ENCODE data around the gene SAMD8.
A peak's percentile ranks its signal among the peaks of the same experiment; 100 is the strongest.
"Not testable (repeated sequence)": the region's sequence is repeated elsewhere in the genome, so short reads cannot be mapped to it uniquely, and the experiment has no call there.

SAMD8 gene

DNA sequence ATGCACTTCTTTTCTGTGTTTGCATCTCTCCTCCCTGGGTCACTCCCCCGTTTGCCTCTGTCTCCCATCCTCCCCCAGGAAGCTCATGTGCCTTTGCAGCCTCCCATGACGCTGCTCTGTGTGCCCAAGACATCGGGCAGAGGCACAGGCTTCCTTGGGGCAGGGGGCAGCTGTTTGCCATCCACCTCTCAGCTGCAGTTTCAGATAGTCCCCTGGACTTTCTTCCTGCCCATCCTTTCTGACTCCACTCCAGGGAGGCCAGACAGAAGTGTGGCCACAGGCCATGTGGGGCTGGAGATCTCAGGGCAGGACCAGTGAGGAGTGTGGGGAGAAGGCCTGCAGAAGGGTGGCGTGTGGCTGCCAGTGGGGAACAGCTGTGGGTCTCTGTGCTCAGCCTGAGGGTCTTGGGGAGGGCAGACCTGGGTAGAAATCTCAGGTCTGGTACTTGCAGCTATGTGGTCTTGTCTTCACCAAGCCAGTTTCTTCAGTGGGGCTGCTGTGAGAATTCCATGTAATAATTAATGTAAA is 10.6 kb upstream of the SAMD8 start:
- no peak overlapping the region for H3K4me3 ChIP-seq (ENCODE audit: low read depth, low read length)
- peaks cover 20% of the 10 kb centered on the region for H3K4me1 ChIP-seq (ENCODE audit: control insufficient read depth, insufficient read depth, low read length)
- H3K27me3 ChIP-seq (ENCODE audit: control insufficient read depth, insufficient read depth, low read length) = no peaks in the 10 kb centered on the region
- H3K9me3 ChIP-seq (ENCODE audit: control insufficient read depth, insufficient read depth, low read length) = no peaks in the 10 kb centered on the region
- H3K36me3 ChIP-seq (ENCODE audit: control insufficient read depth, insufficient read depth, low read length) = no peaks in the 10 kb centered on the region
- H3K27ac ChIP-seq (ENCODE audit: low read depth, low read length) = peak overlapping the region; percentile 63
- no peak overlapping the region for H3K9ac ChIP-seq (ENCODE audit: low read depth, low read length)

GRCh38 chr10:75101416-75102251 is 9.8 kb upstream of the SAMD8 start:
- Histone ChIP-seq H3K27ac (ENCODE audit: low read depth, low read length) (no peak overlapping the region), H3K4me1 (ENCODE audit: control insufficient read depth, insufficient read depth, low read length) (peaks cover 26% of the 10 kb centered on the region), H3K9me3 (ENCODE audit: control insufficient read depth, insufficient read depth, low read length) (no peaks in the 10 kb centered on the region), H3K36me3 (ENCODE audit: control insufficient read depth, insufficient read depth, low read length) (no peaks in the 10 kb centered on the region), H3K4me3 (ENCODE audit: low read depth, low read length) (no peak overlapping the region), H3K9ac (ENCODE audit: low read depth, low read length) (no peak overlapping the region), H3K27me3 (ENCODE audit: control insufficient read depth, insufficient read depth, low read length) (no peaks in the 10 kb centered on the region)

GRCh38 chr10:75102830-75103673 is 8.4 kb upstream of the SAMD8 start:
- Histone ChIP-seq H3K4me1 (ENCODE audit: control insufficient read depth, insufficient read depth, low read length) (peaks cover 30% of the 10 kb centered on the region), H3K9ac (ENCODE audit: low read depth, low read length) (no peak overlapping the region), H3K27me3 (ENCODE audit: control insufficient read depth, insufficient read depth, low read length) (no peaks in the 10 kb centered on the region), H3K36me3 (ENCODE audit: control insufficient read depth, insufficient read depth, low read length) (no peaks in the 10 kb centered on the region), H3K4me3 (ENCODE audit: low read depth, low read length) (no peak overlapping the region), H3K9me3 (ENCODE audit: control insufficient read depth, insufficient read depth, low read length) (no peaks in the 10 kb centered on the region), H3K27ac (ENCODE audit: low read depth, low read length) (no peak overlapping the region)

- no peaks in the 10 kb centered on the region for H3K9me3 ChIP-seq (ENCODE audit: control insufficient read depth, insufficient read depth, low read length)
- H3K9ac ChIP-seq (ENCODE audit: low read depth, low read length) = no peak overlapping the region
- no peak overlapping the region for H3K27ac ChIP-seq (ENCODE audit: low read depth, low read length)
Measured at GRCh38 chr10:75103881-75104686, 7.4 kb upstream of the SAMD8 start.

GRCh38 chr10:75104842-75105241 is 6.6 kb upstream of the SAMD8 start:
- no peaks in the 10 kb centered on the region for H3K36me3 ChIP-seq (ENCODE audit: control insufficient read depth, insufficient read depth, low read length)
- no peaks in the 10 kb centered on the region for H3K9me3 ChIP-seq (ENCODE audit: control insufficient read depth, insufficient read depth, low read length)
- no peaks in the 10 kb centered on the region for H3K27me3 ChIP-seq (ENCODE audit: control insufficient read depth, insufficient read depth, low read length)
- no peak overlapping the region for H3K4me3 ChIP-seq (ENCODE audit: low read depth, low read length)
- H3K27ac ChIP-seq (ENCODE audit: low read depth, low read length) = no peak overlapping the region
- H3K4me1 ChIP-seq (ENCODE audit: control insufficient read depth, insufficient read depth, low read length) = peaks cover 27% of the 10 kb centered on the region
- H3K9ac ChIP-seq (ENCODE audit: low read depth, low read length) = no peak overlapping the region

More at GRCh38 chr10:75103881-75104686, 7.4 kb upstream of the SAMD8 start:
- H3K27me3 ChIP-seq (ENCODE audit: control insufficient read depth, insufficient read depth, low read length) = no peaks in the 10 kb centered on the region
- H3K36me3 ChIP-seq (ENCODE audit: control insufficient read depth, insufficient read depth, low read length) = no peaks in the 10 kb centered on the region
- no peak overlapping the region for H3K4me3 ChIP-seq (ENCODE audit: low read depth, low read length)
- H3K4me1 ChIP-seq (ENCODE audit: control insufficient read depth, insufficient read depth, low read length) = peaks cover 32% of the 10 kb centered on the region

- Histone ChIP-seq H3K9me3 (ENCODE audit: control insufficient read depth, insufficient read depth, low read length) (no peaks in the 10 kb centered on the region), H3K9ac (ENCODE audit: low read depth, low read length) (no peak overlapping the region), H3K4me3 (ENCODE audit: low read depth, low read length) (no peak overlapping the region), H3K27me3 (ENCODE audit: control insufficient read depth, insufficient read depth, low read length) (no peaks in the 10 kb centered on the region), H3K36me3 (ENCODE audit: control insufficient read depth, insufficient read depth, low read length) (no peaks in the 10 kb centered on the region), H3K4me1 (ENCODE audit: control insufficient read depth, insufficient read depth, low read length) (peaks cover 20% of the 10 kb centered on the region), H3K27ac (ENCODE audit: low read depth, low read length) (peak overlapping the region; percentile 88)
Measured at GRCh38 chr10:75105576-75106197, 5.8 kb upstream of the SAMD8 start.

- no peaks in the 10 kb centered on the region for H3K36me3 ChIP-seq (ENCODE audit: control insufficient read depth, insufficient read depth, low read length)
- peak overlapping the region; percentile 88 for H3K27ac ChIP-seq (ENCODE audit: low read depth, low read length)
- no peak overlapping the region for H3K9ac ChIP-seq (ENCODE audit: low read depth, low read length)
- H3K27me3 ChIP-seq (ENCODE audit: control insufficient read depth, insufficient read depth, low read length) = no peaks in the 10 kb centered on the region
- peaks cover 16% of the 10 kb centered on the region for H3K4me1 ChIP-seq (ENCODE audit: control insufficient read depth, insufficient read depth, low read length)
- no peak overlapping the region; the same call in 1 of the 2 replicates for H3K4me3 ChIP-seq (ENCODE audit: low read depth, low read length)
- H3K9me3 ChIP-seq (ENCODE audit: control insufficient read depth, insufficient read depth, low read length) = no peaks in the 10 kb centered on the region
Measured at GRCh38 chr10:75106242-75106641, 5.2 kb upstream of the SAMD8 start.

- not testable (repeated sequence) for H3K4me3 ChIP-seq (ENCODE audit: low read depth, low read length); H3K9ac ChIP-seq (ENCODE audit: low read depth, low read length); H3K9me3 ChIP-seq (ENCODE audit: control insufficient read depth, insufficient read depth, low read length); H3K27me3 ChIP-seq (ENCODE audit: control insufficient read depth, insufficient read depth, low read length); H3K36me3 ChIP-seq (ENCODE audit: control insufficient read depth, insufficient read depth, low read length)
- H3K4me1 ChIP-seq (ENCODE audit: control insufficient read depth, insufficient read depth, low read length) = peaks cover 16% of the 10 kb centered on the region
- H3K27ac ChIP-seq (ENCODE audit: low read depth, low read length) = peak overlapping the region; percentile 88
Measured at GRCh38 chr10:75106891-75107290, 4.6 kb upstream of the SAMD8 start.

DNA sequence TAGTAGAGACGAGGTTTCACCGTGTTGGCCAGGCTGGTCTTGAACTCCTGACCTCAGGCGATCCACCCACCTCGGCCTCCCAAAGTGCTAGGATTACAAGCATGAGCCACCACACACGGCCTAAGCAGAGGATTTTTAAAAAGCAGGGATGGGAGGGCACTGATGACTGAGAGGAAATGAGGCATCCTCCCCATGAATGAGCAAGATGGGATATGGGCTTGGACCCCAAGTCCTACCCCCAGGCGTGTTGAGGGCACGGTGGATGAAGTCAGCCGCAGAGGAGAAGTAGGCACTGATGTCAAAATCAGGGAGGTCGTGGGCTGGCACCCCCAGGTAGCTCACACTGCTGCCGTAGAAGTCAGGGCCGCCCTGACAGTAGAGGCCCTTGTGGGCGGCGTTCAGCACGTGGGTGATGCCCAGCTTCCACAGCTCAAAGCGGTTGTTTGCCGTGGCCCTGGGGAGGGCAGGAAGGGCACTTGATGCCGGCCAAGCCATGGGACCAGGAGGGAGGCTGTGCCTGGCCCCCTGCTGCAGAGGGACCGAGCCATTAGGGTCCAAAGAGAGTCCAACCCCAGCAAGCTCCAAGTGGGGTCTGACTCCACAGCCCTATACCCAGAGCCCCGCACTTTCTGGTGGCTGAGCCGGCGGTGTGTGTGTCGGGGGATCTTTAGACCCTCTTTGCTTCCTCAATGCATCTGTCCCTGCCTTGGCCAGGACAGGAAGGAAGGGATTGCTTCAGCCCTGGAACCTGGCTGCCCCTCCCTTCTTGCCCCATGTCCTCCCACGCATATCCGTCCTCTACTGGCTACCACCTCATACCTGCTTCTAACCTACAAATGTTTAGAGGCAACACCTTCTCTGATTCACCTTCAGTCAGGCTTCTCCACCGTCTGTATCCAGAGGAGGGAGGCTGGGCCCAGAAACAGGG is 3.4 kb upstream of the SAMD8 start:
- Histone ChIP-seq H3K27ac (ENCODE audit: low read depth, low read length) (peak overlapping the region; percentile 5), H3K4me3 (ENCODE audit: low read depth, low read length) (no peak overlapping the region), H3K27me3 (ENCODE audit: control insufficient read depth, insufficient read depth, low read length) (no peaks in the 10 kb centered on the region), H3K9ac (ENCODE audit: low read depth, low read length) (no peak overlapping the region), H3K36me3 (ENCODE audit: control insufficient read depth, insufficient read depth, low read length) (no peaks in the 10 kb centered on the region), H3K4me1 (ENCODE audit: control insufficient read depth, insufficient read depth, low read length) (peaks cover 22% of the 10 kb centered on the region), H3K9me3 (ENCODE audit: control insufficient read depth, insufficient read depth, low read length) (no peaks in the 10 kb centered on the region)

All from HUES48 (cell line).